Activated CD4-positive, CD25-positive, alpha-beta regulatory T cell treated with anti-CD3 and anti-CD28 coated beads, Interleukin-2, amount 50 U/mL, for 72 hours (primary cell): ENCODE measurements around the gene EIF5A.

Experiments
- DNase-seq: peaks from one replicate; pipeline ENCODE4 v3.0.0; 2021

EIF5A gene

DNA sequence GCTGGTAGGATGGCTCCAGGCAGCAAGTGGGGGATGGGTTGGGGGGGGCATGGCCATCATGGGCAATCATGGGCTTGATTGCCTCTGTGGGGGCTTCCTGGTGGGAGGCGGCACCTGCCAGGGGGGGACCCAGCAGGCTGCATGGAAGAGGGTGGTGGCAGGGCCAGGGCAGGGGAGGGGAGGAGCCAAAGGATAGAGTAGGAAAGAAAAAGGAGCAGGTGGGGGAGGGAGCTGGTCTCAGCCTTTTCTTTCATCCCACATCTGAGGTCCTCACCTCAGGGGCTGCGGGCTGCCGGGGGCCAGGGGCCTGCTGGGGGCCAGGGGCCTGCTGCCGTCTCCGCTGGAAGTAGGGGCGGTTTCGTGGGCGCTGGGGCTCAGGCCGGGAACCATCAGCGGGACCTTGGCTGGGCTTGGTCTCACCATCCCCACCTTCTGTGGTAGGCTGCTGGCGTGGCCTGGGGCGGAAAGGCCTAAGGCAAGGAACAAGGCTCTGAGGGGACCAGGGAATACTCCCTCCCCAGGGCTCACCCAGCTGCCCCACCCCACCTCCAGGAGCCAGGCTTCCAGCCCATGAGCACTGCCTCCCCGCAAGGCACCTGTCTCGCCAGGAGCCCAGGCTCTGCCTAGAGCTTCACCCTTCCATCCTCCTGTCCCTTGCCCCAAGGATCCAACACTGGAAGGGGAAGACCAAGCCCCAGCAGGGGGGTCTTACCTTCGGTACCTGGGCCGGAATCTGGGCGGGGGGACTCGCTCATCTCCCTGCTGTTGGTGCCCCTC is 18.0 kb upstream of the EIF5A start:
- no peak for DNase-seq

DNA sequence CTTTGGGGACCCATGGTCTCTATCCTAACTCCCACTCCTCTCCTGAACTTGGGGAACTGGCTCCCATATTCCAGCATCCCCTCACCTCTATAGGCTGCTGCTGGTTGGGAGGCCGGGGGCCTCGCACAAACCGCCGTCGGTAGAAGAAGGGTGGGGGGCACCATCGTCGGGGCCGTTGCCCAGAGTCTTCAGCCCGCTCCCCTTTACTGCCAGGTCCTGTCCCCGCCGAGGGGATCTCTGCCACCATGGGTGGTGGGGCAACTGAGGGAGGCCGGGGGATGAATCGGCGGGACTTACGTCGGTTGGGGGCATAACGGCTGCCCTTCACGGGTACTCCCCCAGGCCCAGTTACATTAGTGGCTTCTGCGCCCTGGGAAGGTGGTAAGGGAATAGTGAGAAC is 17.3 kb upstream of the EIF5A start:
- DNase-seq: no peak

DNA sequence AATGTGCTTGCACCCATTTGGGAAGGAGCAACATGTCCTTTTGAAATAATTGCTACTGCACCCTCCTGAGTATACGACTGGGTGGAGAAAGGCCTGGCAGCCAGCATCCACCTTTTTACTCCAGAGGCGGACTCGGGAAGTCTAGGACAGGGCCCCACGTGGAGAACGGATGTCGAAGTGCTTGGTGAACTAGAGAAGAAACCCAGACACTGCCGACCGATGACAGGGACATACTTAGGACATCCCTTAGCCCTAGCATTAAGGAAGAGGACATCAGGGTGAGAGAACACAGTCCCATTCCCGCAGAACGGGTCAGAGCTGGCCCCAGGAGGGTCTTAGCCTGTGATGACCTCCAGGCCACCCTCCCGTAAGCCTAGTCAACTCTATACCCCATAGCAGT is 16.7 kb upstream of the EIF5A start:
- DNase-seq: no peak

DNA sequence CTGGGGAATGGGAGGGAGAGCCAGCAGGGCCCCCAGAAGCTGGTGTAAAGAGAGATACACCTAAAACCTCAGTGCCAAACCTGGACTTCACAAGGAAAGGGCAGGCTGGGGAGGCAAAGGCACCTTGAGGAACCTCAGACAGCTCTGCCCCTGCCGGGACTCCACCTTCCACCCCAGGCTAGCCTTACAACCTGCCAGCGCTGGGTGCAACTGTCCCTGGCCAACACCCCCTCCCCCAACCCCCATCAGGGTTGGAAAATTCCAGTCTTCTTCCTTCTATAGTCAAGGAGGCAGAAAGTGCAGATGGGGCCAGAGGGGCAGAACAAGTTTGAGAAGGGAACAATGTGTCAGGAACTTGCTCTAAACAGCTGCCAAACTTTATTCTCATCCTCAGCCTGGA is 15.2 kb upstream of the EIF5A start:
- DNase-seq: no peak

DNA sequence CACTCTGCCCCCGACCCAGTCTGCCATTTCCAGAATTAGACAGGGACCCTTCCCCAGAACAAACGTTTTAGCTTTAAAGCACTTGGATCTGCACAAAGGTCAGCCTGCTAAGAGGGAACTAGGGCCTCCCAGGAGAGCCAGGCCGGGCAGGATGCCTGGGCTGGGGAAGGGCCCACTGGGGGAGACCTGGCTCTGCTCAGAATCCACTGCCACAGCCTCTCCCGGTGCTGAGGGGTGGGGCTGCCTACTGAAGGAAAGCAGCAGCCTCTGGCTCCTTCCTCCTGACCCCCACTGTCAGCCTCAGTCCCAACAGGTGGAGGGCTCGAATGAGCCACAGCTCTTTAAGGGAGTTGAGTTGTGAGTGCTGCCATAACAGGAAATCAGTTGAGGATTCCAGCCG is 14.7 kb upstream of the EIF5A start:
- DNase-seq: no peak

DNA sequence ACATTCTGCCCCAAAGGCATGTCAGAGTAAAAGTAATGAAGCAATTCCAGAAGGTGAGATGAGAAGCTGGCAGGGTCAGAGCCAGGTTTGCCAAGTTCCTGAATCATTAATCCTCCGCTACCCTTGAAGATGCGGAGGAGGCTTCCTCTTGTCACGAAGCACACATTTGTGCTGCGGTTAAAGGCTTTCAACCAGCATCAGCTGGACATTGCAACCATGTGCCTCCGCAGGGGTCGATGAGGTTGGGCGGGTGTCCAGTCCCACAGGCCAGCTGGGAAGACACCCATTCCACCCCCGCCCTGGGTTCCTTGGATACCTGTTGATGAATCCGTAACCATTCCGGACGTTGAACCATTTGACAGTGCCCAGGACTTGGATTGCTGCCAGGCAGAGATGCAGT is 14.3 kb upstream of the EIF5A start:
- no peak for DNase-seq

DNA sequence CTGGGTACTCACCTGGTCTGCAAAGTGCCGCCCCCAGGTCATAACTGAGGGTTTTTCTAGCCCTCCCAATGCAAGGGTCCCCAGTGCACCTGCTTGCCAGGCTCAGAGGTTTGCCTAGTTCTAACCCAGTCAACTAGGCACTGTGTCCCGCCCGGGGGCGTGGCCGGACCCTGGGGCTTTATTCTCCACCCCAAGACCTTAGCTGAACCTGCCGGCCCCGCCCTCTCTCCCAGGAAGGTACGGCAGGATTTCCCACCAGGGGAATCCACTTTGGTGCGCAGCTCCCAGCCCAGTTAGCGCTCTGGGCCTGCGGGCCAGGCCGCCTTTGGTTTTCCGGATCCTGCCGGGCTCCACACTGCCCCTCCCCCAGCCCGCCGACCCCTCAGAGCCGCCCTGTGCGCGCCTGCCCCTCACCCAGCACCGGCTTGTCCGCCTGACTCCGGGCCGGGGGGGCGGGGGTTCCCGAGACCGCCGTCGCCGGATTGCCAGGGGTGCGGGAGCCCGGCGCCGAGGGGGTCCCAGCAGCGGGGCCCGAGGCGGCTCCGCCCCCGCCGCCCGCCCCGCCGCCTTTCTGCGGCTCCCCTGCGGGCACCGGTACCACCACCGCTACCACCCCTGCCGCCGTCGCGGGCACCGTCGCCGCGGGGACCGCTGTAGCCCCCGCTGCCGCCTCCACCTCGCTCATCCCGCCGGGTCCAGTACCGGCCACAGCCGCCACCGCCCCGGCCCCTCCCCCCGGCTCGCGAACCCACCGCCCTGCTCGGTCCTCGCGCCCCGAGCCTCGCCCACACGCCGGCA is 13.4 kb upstream of the EIF5A start:
- no peak for DNase-seq

DNA sequence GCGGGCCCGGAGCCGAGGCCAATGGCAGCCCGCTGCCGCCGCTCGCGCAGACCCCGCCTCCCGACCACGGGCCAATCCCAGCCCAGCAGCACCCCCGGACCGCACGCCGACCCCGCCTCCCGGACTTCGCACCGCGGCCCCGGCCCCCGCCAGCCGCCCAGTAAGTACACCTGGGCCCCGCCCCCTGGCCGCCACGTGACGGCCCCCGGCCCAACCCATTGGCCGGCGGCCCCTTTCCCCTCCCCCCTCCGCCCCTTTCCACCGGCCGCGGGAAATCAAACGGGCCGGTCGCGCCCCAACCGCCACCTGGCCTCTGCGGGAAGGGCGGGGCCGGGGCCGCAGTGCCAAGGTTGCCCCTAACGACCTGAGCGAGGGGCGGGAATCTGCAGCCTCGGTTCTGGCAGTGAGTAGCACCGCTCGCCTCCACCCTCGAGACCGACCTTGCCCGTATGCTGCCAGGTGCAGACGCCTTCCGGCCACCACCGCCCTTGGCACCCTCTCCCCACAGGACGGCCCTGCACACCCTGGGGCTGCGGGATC is 12.7 kb upstream of the EIF5A start, which contains the start of gene YBX2:
Gene YBX2, minus strand, starts transcription at position 26 of the 540 bp plus-strand sequence. CDS start 139 bp downstream, outside the sequence.
- peak; percentile 64 for DNase-seq

DNA sequence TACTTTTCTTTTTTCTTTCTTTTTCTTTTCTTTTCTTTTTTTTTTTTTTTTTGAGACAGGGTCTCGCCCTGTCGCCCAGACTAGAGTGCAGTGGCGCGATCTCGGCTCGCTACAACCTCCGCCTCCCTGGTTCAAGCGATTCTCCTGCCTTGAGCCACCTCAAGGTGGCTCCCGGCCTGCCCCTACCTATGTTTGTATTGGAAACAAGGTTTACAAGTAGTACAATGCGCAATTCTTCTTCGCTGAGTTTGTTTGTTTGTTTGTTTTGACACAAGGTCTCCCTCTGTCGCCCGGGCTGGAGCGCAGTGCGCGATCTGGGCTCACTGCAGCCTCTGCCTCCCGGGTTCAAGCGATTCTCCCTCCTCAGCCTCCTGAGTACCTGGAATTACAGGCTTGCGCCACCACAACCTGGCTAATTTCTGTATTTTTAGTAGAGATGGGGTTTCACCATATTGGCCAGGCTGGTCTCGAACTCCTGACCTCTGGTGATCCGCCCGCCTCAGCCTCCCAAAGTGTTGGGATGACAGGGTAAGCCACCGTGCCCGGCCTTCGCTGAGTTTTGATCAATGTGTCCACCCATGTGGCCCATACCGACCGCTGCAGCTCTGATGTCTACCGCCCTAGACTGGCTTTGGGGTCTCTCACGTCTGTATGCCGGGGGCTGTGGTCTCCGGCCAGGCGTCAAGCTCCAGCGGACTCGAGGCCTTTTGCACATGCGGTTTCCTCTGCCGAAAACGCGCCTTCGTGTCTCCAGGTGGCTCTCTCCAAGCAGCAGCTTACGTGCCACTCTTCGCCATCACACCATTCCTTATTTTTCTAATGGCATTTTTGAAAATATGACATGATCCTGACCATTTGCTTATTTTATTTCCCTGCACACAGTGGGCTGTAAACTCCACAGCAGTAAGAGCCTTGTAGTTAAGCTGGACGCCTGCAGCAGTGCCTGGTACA is 11.9 kb upstream of the EIF5A start:
- no peak for DNase-seq

DNA sequence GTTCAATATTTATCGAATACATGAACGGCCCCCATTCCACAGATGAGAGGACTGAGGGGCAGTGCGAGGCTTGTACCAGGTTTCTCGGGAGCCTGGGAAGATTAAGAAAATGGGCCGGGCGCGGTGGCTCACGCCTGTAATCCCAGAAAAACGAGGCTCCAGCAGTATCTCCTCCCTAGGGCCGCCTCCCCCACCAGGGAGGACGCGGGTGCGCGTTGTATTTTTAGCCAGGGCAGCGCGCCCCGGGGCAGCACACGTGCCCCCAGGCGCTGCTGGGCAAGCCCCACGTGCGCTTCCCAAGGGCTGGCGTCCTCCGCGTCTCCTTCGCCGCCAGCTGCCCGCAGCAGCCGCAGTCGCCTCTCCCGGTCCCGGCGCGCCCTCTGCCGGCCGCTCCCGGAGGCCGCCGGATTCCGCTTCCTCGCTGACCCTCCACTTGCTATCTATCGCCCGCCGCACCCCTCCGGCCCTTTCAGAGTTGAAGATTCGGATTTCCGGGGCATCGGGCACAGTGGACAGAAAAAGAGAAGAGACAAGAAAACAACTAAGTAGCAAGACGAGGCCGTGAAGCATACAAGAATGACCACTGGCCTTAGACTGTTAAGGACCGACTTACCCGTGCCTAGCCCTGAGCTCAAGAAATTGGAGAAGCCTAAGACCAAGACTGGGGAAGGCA is 11.1 kb upstream of the EIF5A start:
- DNase-seq: peak; percentile 85

DNA sequence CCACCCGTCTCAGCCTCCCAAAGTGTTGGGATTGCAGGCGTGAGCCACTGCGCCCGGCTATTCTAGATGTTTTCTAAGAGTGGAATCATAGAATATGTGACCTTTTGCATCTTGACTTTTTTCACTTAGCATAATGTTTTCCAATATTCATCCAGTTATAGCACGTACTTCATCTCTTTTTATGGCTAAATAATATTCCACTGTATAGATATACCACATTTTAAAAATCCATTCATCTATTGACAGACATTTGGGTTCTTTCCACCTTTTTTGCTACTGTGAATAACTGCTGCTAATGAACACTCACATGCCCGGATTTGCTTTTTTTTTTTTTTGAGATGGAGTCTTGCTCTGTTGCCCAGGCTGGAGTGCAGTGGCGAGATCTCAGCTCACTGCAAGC is 3.2 kb upstream of the EIF5A start:
- no peak for DNase-seq

DNA sequence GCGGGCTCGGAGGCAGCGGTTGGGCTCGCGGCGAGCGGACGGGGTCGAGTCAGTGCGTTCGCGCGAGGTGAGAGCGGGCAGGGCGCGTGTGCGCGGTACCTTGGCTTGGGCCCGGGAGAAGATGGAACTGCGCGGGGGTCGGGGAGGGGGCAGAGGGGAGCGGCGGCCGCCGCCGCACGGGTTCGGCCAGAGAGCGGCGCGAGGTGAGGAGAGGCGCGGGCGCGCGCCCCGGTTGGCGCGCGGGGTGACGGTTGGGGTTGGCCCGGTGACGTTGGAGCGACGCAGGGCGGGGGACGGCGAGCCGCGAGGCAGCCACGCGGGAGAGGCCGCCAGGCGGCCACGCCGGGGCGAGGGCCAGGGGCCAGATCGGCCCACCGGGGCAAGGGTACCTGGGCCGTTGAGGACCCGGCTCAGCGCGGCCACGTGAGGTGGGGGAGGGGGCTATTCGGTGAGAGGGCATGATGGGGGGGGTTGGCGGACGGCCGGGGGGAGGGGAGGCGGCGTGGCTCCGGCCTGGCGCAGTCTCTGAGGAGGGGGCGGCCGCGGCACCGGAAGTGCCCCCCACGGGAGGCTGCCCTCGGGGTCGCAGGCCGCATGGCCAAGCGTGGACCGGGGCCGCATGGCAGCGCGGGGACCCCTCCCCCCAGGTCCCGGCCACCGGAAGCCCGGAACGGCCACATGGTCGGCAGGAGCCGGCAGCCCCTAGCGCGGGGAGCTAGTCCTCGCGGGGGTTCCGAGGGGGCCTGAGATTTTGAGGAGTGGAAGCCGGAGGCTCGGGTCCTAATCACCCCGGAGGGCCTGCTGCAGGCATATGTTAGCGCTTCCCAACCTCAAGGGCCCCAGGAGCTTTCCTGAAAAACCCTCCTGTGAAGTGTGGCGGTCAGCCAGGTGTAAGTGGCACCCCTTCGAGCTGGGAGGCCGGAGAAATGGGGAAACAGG is 527 bp downstream of the EIF5A start:
- peak; percentile 66 for DNase-seq

DNA sequence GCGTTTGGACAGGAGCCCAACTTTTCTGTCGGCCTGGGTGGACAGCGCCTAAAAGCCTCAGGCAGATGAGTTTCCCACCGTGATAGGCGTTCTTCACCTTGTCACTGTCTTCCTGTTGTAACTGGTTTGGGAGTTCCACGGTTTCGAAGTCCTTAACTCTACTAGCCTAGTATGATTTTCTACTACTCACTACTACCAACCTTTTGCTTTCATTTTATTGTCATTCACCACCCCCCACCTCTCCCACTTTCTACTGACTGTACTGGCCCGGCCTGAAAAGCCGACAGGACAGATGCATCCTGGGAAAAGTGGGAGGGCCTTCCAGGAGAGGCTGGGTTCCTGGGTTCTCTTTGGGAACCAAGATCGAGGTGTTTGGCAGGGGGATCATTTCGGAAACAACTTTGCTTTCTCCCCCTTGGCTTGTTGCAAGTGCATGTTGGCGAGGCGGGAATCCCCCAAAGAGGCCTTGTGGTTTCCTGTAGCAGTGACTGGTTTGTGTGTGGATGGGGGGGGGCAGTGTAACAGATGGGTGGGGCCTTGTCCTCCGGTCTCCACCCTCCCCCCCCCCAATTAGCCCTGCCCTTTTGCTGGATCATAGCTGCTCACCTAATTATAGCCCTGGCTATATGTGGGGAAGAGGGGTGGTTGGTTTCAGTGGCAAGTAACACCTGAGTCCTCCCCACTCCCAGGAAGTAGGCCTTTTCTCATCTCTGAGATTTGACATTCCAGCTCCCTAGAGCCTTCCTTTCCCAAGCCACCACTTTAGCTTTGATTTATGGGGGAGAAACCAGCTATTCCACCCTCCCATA is 1.4 kb downstream of the EIF5A start:
- DNase-seq: peak; percentile 72

DNA sequence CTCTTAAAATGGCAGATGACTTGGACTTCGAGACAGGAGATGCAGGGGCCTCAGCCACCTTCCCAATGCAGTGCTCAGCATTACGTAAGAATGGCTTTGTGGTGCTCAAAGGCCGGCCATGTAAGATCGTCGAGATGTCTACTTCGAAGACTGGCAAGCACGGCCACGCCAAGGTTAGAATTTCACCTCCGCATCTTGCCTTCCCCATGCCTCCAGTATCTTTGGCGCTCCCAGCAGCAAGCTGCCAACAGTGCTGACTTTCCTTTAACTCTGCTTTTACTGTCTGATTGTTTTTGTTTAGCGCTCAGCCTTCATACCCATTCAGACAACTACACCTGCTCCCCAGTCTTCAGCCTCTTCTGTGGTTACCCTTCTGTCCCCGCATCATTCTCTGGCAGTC is 2.2 kb downstream of the EIF5A start:
- DNase-seq: no peak

DNA sequence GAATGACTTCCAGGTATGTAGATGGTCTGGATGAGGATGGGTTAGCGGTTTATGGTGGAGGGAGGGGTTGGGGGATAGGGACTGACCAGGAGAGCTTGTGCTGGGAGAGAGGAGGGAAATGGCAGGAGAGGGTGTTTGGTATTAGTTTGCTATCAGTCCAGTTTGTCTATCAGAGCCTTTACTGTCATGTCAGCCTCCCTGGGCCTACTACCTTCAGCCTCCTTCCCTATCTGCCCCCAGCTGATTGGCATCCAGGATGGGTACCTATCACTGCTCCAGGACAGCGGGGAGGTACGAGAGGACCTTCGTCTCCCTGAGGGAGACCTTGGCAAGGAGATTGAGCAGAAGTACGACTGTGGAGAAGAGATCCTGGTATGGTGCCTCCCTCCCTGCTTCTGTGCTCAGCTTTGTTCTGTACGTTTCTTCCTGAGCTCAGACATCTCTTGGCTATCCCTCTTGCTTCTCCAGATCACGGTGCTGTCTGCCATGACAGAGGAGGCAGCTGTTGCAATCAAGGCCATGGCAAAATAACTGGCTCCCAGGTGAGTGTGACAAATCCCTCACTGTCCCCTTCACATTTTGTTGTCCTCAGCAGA is 3.8 kb downstream of the EIF5A start:
- DNase-seq: no peak

DNA sequence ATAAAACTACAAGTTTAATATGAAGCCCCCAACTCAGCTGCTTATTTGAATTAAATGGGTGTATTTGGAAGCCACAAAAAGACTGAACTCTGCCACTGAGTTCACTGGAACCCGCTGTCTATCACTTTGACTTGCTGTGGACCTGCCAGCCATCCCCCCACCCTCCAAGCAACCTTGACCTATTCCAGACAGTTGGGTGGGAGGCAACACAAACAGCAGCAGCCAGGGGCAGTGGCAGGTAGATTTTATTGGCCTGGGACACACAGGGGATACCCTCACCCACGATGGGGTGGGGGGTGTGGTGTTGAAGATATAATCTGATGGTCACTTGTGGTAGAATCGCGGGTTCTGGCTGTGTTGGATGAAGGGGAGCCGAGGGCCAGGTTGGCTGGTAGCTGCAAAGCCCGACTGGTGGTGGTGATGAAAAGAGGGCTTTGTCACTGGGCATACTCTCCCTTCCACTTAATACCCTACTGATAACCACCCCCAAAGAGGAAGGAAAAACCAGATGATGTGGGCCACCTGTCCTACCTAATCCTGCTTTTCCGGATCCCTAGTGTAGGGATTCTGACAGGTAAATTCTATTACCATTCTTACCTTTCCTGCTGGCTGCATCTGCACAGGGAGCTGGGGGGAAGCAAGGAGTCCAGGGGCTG is 5.1 kb downstream of the EIF5A start:
- no peak for DNase-seq

DNA sequence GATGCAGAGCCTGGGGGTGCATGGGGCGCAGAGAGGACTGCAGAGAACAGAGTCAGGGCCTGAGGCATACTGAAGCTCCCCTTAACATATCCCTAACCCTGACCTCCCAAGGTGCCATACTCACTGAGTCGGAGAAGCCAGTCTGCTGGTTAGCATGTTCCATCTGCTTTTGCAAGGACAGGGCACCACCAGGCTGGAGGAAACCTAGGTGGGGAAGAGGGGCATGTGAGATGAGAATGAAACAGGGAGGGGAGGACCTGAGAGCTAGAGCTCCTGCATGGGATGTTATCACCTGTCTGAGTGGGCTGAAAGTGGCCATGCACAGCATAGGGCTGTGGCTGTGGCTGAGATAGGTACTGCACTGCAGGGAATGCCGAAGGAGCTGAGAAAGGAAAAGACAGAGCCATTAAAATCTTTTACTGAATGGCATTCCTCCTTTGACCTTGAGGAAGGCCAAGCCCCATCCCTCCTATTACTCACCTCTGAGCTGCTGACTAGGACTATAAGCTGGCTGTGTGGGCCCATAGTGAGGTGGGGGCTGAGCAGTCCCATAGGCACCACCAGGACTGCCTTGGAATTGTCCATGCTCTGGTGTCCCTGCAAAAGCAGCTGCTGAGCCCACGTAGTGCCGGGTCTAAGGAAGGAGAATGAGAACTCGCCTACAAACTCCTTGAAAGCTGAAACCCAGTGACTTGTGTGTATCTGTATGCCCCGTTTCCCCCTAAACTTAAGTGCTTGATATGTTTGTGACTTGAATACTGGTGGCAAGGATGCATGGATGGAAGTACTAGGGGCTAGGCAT is 5.9 kb downstream of the EIF5A start:
- DNase-seq: no peak
